Measurements from ENCODE around the gene ATP6V0D1.
"Not testable (repeated sequence)": the region's sequence is repeated elsewhere in the genome, so short reads cannot be mapped to it uniquely, and the experiment has no call there.

Gene ATP6V0D1

DNA sequence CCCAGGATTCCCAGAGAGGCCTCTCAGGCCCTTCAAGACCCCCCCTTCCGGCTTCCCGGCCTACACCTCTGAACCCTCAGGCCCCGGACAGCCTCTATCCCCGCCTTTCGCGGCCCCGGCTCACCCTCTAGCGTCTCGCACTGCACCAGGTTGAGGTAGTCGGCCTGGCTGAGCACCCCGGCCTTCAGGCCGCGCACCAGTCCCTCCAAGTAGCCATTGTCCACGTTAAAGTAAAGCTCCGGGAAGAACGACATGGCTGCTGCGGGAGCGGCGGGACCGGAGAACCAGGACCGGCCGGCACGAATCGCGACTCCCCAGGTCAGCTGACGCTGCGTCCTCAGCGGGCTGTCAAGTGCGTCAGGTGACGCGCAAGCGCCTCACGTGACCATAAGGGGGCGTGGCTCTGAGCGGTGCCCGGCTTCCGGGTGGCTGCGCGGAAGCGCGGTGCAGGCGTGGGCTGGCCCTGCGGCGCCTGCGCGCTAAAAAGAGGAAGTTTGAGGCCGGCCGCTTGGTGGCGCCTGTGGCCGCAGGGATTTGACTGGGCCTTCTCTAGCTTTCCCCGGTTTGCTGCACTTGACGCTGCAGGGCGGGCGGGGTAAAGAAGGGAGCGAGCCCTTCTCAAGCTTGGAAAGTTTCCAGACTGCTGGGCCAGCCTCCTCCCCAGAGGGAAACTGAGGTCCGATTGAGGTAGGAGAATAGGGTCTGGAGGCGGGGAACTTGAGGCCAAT is at the start of gene ATP6V0D1:
ATP6V0D1 (minus strand) TSS at position 325 of the 728 bp plus-strand sequence; CDS start at position 254, 71 bp downstream.
- peak; percentile 95 to 99 for DNase-seq (ENCODE audit: extremely low read depth in 1 of 2, low read depth in 1 of 2)

DNA sequence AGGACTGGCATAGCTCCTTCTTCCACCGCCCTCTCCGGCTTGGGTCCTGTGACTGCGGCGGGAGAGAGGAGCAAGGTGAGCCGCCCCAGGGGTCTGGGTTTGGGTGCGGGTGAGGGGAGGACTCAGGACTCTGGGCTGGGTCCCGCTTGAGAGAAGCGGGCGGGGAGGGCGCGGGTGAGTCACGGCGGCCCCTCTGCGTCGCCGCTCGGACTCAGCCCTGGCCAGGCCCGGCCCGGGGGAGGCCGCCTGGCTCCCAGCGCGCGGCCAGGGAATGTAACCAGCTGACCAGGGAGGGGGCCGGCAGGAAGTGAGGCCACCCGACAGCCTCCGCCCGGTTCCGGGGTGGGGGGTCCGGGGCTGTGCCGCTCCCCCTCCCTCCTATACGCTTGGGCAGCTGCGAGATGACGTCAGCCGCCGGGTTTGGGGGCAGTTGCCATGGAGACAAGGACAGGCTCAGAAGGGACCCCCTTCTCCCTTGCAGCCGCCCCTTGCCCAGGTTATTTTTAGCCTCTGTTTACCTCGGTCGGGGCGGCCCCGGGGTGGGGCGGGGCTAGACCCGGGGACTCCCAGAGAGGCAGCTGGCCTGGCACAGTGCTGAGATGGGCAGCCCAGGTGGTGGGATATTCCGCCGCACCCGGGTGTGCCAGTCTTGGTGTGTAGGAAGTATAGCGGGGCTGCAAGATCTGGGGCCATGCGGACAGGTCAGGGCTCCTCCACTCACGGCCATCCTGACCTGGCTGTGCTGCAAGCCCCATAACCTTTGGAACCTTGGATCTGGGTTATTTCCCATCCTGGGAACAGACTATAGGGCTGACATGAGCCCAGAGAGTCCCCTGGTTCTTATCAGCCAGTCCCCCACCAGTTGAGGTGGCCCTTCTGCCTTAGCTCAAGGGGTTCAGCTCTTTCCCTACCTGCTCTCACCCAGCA is 49.3 kb upstream of the ATP6V0D1 start:
- DNase-seq (ENCODE audit: extremely low read depth in 1 of 2, low read depth in 1 of 2) = no peak

DNA sequence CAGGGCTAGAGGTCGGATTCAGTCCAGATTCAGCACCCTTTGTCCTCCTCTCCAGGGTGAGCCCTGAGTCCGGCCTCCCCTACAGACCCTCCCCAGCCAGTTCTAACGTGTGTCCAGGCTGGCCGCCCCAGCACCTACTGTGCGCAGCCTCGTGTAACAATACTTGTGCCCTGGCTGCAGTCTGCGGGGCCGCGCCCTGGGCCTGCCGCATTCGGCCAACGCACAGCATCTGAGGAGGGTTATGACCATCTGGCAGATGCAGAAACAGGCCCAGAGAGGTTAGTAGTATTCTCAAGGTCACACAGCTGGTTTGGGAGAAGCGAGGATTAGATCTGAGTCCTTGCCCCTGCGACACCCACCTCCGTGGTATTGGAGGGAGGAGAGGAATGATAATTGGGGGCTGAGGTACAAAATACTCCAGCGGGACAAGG is 48.6 kb upstream of the ATP6V0D1 start:
- DNase-seq (ENCODE audit: extremely low read depth in 1 of 2, low read depth in 1 of 2) = no peak

DNA sequence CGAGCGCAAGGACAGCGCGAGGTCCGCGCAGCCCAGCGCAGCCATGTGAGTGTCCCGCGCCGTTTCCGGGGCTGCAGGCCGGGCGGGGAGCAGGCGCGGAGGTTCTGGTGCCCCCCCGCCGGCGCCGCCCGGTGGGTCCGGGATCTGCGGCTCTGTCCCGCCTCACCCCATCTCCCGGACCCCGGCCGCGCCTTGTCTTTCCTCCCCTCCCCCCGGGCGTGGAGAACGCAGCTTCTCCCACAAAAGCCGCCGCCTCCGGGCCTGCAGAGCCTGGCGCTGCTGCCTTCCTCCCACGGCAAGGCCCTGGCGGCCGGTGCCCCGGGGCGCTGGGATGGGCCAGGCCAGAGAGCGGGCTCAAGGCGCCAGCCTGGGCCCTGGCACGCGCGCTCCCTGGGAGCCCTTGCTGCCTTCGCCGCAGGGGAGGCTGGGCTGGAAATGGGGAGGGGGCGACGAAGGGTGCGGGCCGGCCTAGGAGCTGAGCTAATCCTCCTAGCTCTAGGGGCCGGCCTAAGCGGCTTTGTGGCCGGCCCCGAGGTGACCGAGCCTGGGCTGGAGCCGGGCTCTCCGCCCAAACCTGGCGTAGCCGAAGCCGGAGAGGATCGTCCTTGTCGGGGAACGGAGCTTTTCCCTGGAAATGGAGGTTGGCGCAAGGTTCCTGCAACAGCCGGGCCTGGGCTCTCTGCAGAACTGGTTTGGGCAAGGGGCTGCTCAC is 48.1 kb upstream of the ATP6V0D1 start:
- no peak for DNase-seq (ENCODE audit: extremely low read depth in 1 of 2, low read depth in 1 of 2)

DNA sequence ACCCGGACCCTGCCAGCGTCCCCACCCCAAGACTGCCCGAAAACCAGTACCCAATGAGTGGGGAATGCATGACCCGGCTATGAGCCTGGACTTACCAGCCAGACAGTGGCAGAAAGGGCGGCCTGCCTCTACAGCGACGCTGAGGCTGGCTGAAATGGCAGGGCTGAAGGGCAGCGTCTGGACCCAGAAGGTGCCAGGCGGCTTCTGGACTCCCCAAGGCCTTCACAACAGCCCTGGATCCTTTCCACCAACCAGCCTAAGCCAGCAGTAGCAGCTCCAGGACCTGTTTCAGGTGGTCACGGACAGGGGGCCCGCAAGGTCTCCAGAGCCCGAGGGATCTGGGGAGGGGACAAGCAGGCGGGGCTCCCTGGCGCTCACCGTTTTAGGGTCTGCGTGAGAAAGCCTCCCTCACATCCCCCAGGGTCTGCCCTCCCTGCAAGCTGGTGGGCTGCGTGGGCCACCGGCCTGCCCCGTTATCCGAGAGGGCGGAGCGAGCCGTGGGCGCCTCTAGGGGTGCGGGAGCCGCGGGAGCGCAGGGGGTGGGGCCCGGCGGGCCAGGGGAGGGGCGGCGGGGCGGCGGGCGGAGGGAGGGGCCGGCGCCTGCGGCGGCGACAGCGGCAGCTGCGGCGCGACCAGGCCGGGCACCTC is 47.4 kb upstream of the ATP6V0D1 start, which contains the start of gene RIPOR1:
RIPOR1 (plus strand) TSS at position 608 of the 648 bp plus-strand sequence. CDS start 9,618 bp downstream, outside the sequence.
- DNase-seq (ENCODE audit: extremely low read depth in 1 of 2, low read depth in 1 of 2) = no peak

DNA sequence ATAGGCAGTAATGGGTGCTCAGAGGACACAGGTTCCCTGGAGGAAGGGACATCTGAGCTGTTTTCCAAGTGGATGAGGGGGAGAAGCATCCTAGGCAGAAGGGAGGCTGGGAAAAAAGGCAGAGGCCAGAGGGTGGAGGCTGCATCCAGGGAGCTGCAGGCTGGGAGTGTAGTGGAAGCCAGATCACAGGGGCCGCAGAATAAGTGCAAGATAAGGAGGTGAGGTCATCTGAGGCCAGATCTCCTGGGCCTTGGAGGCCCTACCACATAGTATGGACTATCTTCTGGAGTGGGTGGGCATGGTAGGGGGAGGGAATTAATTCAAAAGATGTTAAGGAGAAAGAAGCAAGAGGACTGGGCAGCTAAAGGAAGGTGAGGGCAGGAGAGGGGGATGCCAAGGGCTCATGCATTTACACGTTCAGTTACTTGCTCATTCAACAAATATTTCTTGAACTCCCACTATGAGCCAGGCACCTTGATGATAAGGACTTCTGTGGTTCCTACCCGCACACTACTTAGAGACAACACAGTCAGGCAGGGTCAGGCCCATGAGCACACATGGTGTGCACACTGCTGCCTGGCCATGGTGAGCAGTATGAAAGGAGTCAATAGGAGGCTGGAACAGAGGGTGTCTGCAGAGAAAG is 45.3 kb upstream of the ATP6V0D1 start:
- no peak for DNase-seq (ENCODE audit: extremely low read depth in 1 of 2, low read depth in 1 of 2)

DNA sequence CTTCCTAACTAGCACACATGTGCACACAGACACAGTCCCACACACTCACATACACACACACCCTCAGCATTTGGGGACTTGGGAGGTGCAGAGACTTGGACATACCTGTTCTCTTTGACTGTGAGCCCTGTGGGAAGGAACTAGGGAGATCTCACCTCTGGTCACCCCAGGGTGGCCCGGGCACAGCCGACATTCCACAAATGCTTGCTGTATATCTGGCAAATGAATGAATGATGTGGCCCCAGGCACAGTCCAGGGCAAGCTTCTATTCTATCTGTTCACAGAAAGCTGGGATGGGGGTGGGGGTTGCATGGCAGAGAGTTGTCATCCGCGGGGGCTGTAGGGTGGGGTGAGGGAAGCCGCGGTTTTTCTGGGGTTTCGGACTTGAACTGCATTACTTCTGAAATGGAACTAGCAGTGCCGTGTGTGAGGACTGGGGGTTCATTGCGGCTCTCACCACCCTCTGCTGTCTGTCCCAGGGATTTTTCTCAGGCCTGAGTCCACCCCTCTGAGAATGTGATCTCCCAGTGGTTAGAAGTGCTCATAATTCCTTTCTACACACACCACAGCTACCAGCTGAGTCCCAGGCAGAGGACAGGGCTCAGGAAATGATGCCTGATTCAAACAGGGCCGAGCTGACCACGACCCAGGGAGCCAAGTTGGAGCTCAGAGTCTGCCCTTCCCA is 44.4 kb upstream of the ATP6V0D1 start:
- no peak for DNase-seq (ENCODE audit: extremely low read depth in 1 of 2, low read depth in 1 of 2)

DNA sequence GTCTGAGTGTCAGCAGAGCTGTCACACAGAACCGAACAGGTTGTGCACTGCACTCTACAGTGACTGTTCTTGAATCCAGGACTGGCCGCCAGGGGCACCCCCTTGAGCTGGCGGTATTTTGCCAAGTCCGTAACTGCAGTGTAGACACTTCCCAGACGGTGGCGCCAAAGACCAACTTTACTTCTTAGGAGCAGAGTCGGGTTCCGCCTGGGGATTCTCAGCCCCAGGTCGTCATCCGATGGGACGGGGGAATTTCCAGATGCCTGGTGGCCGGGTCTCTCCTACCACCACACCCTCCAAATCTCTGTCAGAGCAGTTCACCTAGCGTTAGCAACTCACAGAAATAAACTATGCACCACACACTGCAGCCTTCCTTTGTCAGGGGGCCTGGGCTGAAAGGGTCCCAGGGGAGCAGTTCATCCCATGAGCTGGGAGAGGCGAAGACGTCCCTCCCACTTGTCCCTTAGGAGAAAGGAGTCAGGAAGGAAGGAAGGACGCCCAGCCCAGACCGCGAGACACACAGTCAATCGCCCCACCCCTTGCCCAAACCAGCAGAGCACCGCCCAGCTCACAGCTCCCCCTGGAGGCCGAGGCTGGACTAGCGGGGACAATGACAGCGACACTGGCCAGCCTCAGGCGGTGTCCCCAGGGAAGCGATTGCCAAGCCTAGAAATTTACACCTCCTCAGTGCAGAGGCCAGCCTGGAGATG is 40.3 kb upstream of the ATP6V0D1 start:
- DNase-seq (ENCODE audit: extremely low read depth in 1 of 2, low read depth in 1 of 2) = peak; percentile 89 to 95

DNA sequence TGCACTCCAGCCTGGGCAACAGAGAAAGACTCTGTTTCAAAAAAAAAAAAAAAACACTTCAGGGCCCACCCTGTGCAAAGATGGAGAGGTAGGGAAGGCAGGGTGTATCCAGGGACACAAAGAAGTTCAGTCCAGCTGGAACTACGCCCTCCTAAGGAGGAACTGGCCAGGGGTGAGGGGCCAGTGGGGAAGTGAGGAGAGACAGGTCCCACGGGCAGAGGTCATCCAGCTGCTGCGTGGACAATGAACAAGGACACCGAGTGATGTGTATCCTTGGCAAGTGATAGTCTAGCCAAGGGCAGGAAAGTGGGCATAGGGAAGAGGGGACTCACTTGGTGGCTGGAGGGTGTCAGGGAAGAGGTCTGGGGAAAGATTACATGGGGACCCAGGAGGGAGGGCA is 38.3 kb upstream of the ATP6V0D1 start:
- no peak for DNase-seq (ENCODE audit: extremely low read depth in 1 of 2, low read depth in 1 of 2)

DNA sequence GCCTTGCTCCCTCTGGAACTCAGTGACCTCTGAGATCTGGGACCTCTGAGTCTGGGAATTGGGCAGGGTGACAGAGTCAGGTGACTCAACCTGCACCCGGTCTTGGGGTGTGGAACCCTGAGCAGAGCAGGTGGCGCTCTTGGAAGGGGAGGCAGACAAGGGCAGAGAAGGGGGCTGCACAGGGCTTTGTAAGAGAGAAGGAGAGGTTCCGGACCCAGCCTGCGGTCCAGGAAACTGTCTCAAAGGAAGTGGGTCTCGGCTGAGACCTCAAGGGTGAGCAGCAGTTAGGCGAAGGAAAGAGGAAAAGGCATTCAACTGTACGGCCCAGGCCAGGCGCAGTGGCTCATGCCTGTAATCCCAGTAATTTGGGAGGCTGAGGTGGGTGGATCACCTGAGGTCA is 37.7 kb upstream of the ATP6V0D1 start:
- DNase-seq (ENCODE audit: extremely low read depth in 1 of 2, low read depth in 1 of 2) = no peak

DNA sequence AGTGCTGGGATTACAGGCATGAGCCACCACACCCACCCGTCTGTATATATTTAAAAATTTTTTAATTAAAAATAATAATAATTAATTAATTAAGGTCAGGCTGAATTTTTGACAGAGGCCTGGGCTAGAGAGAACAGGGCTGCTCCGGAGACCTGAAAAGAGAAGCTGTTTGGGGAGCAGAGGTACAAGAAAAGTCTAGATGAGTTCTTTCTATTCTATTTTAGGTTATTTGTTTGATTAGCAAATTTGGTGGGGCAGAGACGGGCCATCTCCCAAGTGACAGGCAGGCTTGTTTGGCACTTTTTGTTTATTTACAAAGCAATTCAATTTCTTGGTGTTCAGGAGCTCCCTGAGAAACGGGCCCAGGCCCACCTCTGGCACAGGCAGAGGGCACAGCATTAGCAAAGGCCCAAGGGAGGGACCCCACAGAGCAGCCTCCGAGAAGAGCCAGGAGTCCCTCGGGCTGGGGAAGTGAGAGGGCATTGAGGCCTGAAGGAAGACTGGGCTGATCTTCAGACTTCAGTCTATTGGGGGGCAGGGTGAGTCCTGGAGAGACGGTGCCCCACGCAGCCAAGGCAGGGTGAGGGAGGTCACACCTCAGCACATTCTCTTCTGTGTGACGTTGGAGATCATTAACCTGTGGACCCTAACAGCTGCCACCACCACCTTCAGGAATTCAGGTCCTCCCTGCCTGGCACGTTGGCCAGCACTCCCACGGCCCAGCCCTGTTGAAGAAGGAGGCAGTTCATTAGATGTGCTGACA is 36.9 kb upstream of the ATP6V0D1 start:
- DNase-seq (ENCODE audit: extremely low read depth in 1 of 2, low read depth in 1 of 2) = no peak

DNA sequence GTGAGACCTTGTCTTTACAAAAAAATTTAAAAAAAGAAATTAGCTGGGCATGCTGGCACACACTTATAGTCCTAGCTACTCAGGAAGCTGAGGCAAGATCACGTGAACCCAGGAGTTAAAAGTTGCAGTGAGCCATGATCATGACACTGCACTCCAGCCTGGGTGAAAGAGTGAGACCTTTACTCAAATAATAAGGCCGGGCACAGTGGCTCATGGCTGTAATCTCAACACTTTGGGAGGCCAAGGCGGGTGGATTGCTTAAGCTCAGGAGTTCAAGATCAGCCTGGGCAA is 36.1 kb upstream of the ATP6V0D1 start:
- DNase-seq (ENCODE audit: extremely low read depth in 1 of 2, low read depth in 1 of 2) = no peak

DNA sequence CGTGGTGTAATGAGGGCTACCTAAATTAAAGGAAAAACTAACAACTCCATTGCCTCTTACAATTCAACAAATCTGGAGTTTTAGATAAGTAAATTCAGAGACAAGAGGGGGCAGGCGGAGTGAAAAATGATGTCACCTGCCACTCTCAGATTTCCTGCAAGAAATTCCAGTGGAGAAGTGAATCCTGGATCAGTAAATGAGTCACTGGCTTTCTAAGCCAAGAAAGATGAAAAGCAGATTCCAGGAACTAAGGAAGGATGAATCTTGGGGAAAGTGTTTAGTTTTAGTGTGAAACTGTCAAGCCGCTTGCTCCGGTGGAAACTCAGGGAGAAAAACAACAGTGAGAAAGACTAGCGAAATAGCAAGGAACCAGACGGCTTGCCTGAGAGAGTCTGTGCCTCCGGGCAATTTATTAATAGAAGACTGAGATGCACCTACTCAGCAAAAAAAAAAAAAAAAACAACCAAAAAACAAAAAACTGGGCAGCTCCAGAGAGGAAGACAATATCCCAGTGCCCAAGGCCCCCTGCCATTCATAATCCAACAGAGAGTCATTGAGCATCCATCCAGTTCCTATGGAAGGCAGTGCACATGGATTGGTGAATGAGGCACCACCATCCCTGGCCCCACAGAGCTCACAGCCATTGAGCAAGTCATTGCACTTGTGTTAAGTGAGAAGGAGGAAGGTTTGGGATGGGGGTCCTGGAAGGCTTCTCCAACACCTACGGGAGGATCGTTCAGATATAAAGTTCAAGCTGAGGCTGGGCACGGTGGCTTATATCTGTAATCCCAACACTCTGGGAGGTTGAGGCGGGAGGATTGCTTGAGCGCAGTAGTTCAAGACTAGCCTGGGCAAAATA is 35.6 kb upstream of the ATP6V0D1 start:
- no peak for DNase-seq (ENCODE audit: extremely low read depth in 1 of 2, low read depth in 1 of 2)

DNA sequence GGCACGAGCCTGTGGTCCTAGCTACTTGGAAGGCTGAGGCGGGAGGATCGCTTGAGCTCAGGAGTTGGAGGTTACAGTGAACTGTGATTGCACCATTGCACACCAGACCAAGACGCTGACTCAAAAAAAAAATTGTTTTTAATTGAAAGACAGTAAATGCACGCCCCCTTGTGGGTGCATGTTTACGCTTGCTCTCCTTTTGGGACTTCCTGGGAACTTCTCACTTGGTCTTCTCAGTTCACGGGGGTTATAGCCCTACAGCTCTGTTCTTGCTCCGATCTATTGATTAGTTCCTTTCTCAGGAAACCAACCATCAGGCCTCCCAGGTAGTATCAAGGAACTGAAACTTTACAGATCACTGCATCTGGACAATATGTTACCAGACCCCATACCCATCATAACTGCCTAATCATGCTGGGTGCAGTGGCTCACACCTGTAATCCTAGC is 33.4 kb upstream of the ATP6V0D1 start:
- peak; percentile 37 to 74 for DNase-seq (ENCODE audit: extremely low read depth in 1 of 2, low read depth in 1 of 2)

DNA sequence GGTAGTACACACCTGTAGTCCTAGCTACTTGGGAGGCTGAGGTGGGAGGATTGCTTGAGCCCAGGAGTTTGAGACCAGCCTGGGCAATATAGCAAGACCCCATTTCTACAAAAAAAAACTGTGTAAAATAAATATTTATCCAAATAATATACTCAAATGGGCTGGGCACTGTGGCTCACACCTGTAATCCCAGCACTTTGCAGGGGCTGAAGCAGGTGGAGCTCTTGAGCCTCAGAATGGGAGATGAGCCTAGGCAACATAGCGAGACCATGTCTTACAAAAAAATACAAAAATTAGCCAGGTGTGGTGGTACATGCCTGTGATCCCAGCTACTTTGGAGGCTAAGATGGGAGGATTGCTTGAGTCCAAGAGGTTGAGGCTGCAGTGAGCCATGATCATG is 32.9 kb upstream of the ATP6V0D1 start:
- DNase-seq (ENCODE audit: extremely low read depth in 1 of 2, low read depth in 1 of 2) = not testable (repeated sequence)

DNA sequence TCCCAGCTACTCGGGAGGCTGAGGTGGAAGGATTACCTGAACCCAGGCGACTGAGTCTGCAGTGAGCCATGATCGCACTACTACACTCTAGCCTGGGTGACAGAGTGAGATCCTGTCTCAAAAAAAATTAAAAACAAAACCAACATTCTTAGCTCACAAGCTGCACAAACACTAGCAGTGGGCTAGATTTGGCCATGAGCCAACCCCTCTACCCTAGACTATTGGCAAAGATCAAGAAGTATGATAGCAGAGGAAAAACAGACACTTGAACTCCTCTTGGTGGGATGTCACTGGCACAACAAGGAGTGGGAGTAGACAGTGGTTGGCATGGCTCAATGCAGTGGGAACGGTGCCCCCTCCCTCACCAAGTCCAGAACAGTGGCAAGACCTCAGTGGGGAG is 28.1 kb upstream of the ATP6V0D1 start:
- no peak for DNase-seq (ENCODE audit: extremely low read depth in 1 of 2, low read depth in 1 of 2)

DNA sequence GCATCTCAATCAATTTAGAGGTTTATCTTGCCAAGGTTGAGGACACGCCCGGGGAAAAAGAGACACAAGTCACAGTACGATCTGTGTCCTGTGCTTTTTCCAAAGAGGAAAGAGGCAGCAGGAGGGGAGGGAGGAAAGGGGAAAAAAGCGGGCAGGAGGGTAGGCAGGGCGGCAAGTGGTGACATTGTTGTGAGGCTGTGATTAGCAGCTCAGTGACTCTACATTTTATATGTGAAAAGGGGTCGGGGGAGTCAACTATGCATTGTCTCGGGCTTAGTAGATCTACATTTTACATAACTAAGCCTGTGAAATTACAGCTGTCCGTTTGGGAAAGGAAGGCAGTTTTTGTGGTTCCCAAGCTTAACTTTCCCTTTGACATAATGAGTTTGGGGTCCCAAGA is 25.5 kb upstream of the ATP6V0D1 start:
- no peak for DNase-seq (ENCODE audit: extremely low read depth in 1 of 2, low read depth in 1 of 2)

Data from stimulated activated CD8-positive, alpha-beta memory T cell treated with anti-CD3 and anti-CD28 coated beads, Interleukin-7, amount 100 ng/mL, for 48 hours (primary cell).